ENCODE data around the gene TAF5L.
"Not testable (repeated sequence)": the region's sequence is repeated elsewhere in the genome, so short reads cannot be mapped to it uniquely, and the experiment has no call there.

The TAF5L gene

GRCh38 chr1:229599218-229599954, 26.5 kb downstream of the TAF5L start:
- Histone ChIP-seq H3K9ac (no peak overlapping the region), H2AFZ (ENCODE audit: low read depth) (no peak overlapping the region), H3K4me3 (IDR thresholded peaks at IDR 0.05; ENCODE audit: insufficient read depth, low read depth, low read length) (no peak overlapping the region), H3K27me3 (ENCODE audit: insufficient read depth, low read depth) (no peaks in the 10 kb centered on the region), H3K36me3 (ENCODE audit: insufficient read depth) (no peaks in the 10 kb centered on the region), H3K4me1 (ENCODE audit: low read depth, poor library complexity, severe bottlenecking) (no peaks in the 10 kb centered on the region), H4K20me1 (ENCODE audit: insufficient read depth) (no peaks in the 10 kb centered on the region), H3K27ac (no peak overlapping the region), H3K4me2 (no peak overlapping the region), H3K79me2 (ENCODE audit: insufficient read depth, low read depth) (peaks cover 6% of the 10 kb centered on the region; the same call in 1 of the 2 replicates)
- TF ChIP-seq, protein P1, sequence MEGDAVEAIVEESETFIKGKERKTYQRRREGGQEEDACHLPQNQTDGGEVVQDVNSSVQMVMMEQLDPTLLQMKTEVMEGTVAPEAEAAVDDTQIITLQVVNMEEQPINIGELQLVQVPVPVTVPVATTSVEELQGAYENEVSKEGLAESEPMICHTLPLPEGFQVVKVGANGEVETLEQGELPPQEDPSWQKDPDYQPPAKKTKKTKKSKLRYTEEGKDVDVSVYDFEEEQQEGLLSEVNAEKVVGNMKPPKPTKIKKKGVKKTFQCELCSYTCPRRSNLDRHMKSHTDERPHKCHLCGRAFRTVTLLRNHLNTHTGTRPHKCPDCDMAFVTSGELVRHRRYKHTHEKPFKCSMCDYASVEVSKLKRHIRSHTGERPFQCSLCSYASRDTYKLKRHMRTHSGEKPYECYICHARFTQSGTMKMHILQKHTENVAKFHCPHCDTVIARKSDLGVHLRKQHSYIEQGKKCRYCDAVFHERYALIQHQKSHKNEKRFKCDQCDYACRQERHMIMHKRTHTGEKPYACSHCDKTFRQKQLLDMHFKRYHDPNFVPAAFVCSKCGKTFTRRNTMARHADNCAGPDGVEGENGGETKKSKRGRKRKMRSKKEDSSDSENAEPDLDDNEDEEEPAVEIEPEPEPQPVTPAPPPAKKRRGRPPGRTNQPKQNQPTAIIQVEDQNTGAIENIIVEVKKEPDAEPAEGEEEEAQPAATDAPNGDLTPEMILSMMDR (conservative IDR thresholded peaks at IDR 0.05; ENCODE audit: low read depth, low read length): no peak

- Histone ChIP-seq H3K79me2 (ENCODE audit: insufficient read depth, low read depth) (peaks cover 6% of the 10 kb centered on the region; the same call in 1 of the 2 replicates), H2AFZ (ENCODE audit: low read depth) (no peak overlapping the region), H3K36me3 (ENCODE audit: insufficient read depth) (no peaks in the 10 kb centered on the region), H3K9ac (no peak overlapping the region), H3K4me3 (IDR thresholded peaks at IDR 0.05; ENCODE audit: insufficient read depth, low read depth, low read length) (no peak overlapping the region), H3K27ac (no peak overlapping the region), H3K27me3 (ENCODE audit: insufficient read depth, low read depth) (no peaks in the 10 kb centered on the region), H3K4me1 (ENCODE audit: low read depth, poor library complexity, severe bottlenecking) (no peaks in the 10 kb centered on the region), H3K4me2 (no peak overlapping the region), H4K20me1 (ENCODE audit: insufficient read depth) (no peaks in the 10 kb centered on the region)
- TF ChIP-seq, protein P1 (conservative IDR thresholded peaks at IDR 0.05; ENCODE audit: low read depth, low read length): no peak
Measured at GRCh38 chr1:229597877-229598276, 28.0 kb downstream of the TAF5L start.

DNA sequence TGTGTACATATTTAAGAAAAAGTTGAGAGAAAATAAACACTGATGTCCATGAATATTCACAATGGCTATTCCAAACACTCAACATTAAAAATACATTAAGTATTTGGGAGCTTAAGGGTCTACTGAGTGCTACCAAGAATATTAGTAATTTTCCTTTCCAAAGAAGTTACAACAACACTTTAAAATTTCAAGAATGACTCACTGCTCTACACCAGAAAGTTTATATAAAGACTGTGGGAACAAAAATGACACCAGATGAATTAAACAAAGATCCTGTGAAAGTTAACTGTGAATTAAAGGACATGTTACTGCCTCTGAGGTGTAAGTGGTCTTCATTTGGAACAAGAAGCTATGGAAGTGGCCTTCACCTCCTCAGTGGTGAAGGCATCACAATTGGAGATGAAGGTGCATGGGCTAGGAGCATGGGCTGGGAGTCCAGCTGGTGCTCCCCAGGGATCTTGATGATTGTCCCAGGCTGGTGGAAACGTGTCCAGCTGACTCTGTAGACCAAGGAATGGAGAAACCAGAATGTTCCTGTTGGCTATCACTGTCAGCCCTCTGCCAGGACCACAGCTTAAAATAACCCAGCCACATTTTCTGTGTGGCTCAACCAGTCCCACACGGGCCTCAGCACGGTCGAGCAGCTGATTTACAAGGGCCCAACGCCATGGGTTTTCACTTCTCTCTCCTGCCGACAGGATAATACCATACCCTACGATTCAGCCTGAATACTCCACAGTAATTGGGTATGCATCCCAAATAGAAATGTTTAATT, 28.8 kb downstream of the TAF5L start:
- no peak overlapping the region for H3K27ac ChIP-seq
- peaks cover 6% of the 10 kb centered on the region; the same call in 1 of the 2 replicates for H3K79me2 ChIP-seq (ENCODE audit: insufficient read depth, low read depth)
- no peaks in the 10 kb centered on the region for H3K27me3 ChIP-seq (ENCODE audit: insufficient read depth, low read depth)
- H2AFZ ChIP-seq (ENCODE audit: low read depth): no peak overlapping the region
- H3K4me3 ChIP-seq (IDR thresholded peaks at IDR 0.05; ENCODE audit: insufficient read depth, low read depth, low read length): no peak overlapping the region
- H3K4me1 ChIP-seq (ENCODE audit: low read depth, poor library complexity, severe bottlenecking): no peaks in the 10 kb centered on the region
- no peaks in the 10 kb centered on the region for H4K20me1 ChIP-seq (ENCODE audit: insufficient read depth)
- H3K9ac ChIP-seq: no peak overlapping the region
- TF ChIP-seq, protein P1 (conservative IDR thresholded peaks at IDR 0.05; ENCODE audit: low read depth, low read length): no peak
- H3K4me2 ChIP-seq: no peak overlapping the region
- no peaks in the 10 kb centered on the region for H3K36me3 ChIP-seq (ENCODE audit: insufficient read depth)

DNA sequence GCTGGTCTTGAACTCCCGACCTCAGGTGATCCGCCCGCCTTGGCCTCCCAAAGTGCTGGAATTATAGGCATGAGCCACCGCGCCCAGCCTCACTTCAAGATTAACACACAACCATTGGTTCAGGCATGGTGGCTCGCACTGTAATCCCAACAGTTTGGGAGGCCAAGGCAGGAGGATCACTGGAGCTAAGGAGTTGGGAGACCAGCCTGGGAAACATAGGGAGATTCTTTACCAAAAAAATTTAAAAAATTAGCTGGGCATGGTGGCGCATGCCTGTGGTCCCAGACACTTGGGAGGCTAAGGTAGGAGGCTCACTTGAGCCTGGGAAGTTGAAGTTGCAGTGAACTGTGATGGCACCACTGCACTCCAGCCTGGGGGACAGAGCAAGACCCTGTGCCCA, 30.0 kb downstream of the TAF5L start:
- not testable (repeated sequence) for H3K36me3 ChIP-seq (ENCODE audit: insufficient read depth); H4K20me1 ChIP-seq (ENCODE audit: insufficient read depth); H2AFZ ChIP-seq (ENCODE audit: low read depth); H3K9ac ChIP-seq; H3K27ac ChIP-seq; H3K27me3 ChIP-seq (ENCODE audit: insufficient read depth, low read depth); H3K79me2 ChIP-seq (ENCODE audit: insufficient read depth, low read depth); H3K4me2 ChIP-seq; H3K4me3 ChIP-seq (IDR thresholded peaks at IDR 0.05; ENCODE audit: insufficient read depth, low read depth, low read length); H3K4me1 ChIP-seq (ENCODE audit: low read depth, poor library complexity, severe bottlenecking)
